ENCODE measurements around the gene AKR7A2. TPM values are rescaled to one million over a fixed set of nuclear protein-coding genes. Genes with fewer than 3 reads are reported as not detected.

Gene AKR7A2
- total RNA-seq, 1 donor from 2014 or later = 30.3 TPM

DNA sequence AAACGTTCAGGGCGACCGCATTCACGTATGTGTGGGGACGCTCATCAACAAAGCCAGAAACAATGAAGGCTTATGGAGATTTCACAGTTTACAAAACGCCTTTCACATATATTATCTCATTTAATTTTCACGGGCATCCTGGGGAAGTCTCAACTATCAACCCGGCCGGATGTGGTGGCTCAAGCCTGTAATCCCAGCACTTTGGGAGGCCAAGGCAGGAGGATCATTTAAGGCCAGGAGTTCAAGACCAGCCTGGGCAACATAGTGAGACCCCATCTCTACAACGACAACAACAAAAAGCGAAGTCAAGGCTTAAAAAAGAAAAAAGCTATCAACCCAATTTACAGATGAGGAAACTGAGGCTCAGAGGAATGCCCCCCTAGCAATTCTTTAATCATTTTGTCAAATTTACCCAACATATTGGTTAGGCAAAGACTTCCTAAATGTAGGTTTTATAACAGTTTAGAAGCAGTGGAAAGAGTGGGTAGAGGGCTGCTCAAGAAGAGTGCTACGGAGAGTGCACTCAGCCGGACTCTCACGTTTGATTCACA is 28.5 kb upstream of the AKR7A2 start:
- Histone ChIP-seq H3K4me1 (ENCODE audit: insufficient read depth, low read length) (peaks cover 16% of the 10 kb centered on the region), H3K27me3 (ENCODE audit: insufficient read depth, low read length) (no peaks in the 10 kb centered on the region), H3K9me3 (ENCODE audit: insufficient read depth, low read depth, low read length) (no peaks in the 10 kb centered on the region), H3K36me3 (ENCODE audit: insufficient read depth, low read length) (peaks cover 16% of the 10 kb centered on the region), H3K27ac (ENCODE audit: low read depth, low read length) (no peak overlapping the region), H4K20me1 (ENCODE audit: insufficient read depth, low read length) (peaks cover 79% of the 10 kb centered on the region), H2AFZ (ENCODE audit: low read depth, low read length) (no peak overlapping the region), H3K79me2 (ENCODE audit: insufficient read depth, low read length) (no peaks in the 10 kb centered on the region), H3K4me3 (ENCODE audit: insufficient read depth, low read depth, low read length) (no peak overlapping the region), H3K4me2 (ENCODE audit: low read length) (no peak overlapping the region), H3K9ac (ENCODE audit: low read length) (no peak overlapping the region)
- H3K4me1 Mint-ChIP-seq (ENCODE audit: low read depth, unreplicated experiment) = peaks cover 21% of the 10 kb centered on the region
- TF ChIP-seq, protein P1, sequence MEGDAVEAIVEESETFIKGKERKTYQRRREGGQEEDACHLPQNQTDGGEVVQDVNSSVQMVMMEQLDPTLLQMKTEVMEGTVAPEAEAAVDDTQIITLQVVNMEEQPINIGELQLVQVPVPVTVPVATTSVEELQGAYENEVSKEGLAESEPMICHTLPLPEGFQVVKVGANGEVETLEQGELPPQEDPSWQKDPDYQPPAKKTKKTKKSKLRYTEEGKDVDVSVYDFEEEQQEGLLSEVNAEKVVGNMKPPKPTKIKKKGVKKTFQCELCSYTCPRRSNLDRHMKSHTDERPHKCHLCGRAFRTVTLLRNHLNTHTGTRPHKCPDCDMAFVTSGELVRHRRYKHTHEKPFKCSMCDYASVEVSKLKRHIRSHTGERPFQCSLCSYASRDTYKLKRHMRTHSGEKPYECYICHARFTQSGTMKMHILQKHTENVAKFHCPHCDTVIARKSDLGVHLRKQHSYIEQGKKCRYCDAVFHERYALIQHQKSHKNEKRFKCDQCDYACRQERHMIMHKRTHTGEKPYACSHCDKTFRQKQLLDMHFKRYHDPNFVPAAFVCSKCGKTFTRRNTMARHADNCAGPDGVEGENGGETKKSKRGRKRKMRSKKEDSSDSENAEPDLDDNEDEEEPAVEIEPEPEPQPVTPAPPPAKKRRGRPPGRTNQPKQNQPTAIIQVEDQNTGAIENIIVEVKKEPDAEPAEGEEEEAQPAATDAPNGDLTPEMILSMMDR (IDR thresholded peaks at IDR 0.05; ENCODE audit: insufficient read depth, low read depth, low read length) = no peak
- no peak for TF ChIP-seq EZH2 (IDR thresholded peaks at IDR 0.05; ENCODE audit: insufficient read depth, low read length)
- H3K9me3 Mint-ChIP-seq (ENCODE audit: unreplicated experiment) = no peaks in the 10 kb centered on the region
- no peak for FAIRE-seq
- peak overlapping the region; percentile 34 for H3K27ac Mint-ChIP-seq (ENCODE audit: unreplicated experiment)
- peaks cover 17% of the 10 kb centered on the region for H3K36me3 Mint-ChIP-seq (ENCODE audit: low read depth, unreplicated experiment)
- DNase-seq (ENCODE audit: low read depth) = no peak
- H3K27me3 Mint-ChIP-seq (ENCODE audit: low read depth, unreplicated experiment) = no peaks in the 10 kb centered on the region
- no peak overlapping the region for H3K4me3 Mint-ChIP-seq (ENCODE audit: unreplicated experiment)

DNA sequence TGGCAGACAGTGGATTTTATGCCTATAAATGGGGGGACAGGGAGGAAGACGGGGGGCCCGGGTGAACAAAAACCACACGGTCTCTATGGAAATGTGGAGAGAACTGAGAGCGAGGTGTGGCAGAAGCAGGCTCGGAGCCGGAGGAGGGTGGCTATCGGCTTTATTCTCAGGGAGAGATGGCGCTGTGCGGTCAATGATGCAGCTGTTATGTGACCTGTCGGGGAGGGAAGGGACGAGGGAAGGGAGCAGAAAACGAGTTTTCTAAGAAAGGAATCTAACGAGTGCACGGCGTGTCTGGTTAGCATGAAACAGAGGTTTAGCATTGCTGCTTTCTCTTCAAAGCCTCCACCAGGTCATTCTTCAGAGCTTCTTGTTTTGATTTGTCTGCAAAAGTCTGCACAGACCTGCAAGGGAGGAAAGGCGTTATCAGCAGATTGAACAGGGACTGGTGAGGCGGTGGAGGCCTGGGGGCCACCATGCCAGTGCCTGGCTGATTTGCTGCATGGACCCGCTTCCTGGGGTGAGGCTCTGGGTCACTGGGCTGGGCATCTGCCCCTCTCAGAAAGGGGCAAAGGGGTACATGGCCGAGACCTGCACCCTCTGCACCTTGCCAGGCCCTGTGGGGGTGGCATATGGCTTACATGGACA is 27.4 kb upstream of the AKR7A2 start:
- no peaks in the 10 kb centered on the region for H3K27me3 ChIP-seq (ENCODE audit: insufficient read depth, low read length)
- no peak overlapping the region for H3K4me2 ChIP-seq (ENCODE audit: low read length)
- H3K36me3 Mint-ChIP-seq (ENCODE audit: low read depth, unreplicated experiment) = peaks cover 15% of the 10 kb centered on the region
- no peaks in the 10 kb centered on the region for H3K9me3 ChIP-seq (ENCODE audit: insufficient read depth, low read depth, low read length)
- H3K79me2 ChIP-seq (ENCODE audit: insufficient read depth, low read length) = no peaks in the 10 kb centered on the region
- H3K27ac ChIP-seq (ENCODE audit: low read depth, low read length) = no peak overlapping the region
- H3K4me3 ChIP-seq (ENCODE audit: insufficient read depth, low read depth, low read length) = no peak overlapping the region
- peaks cover 21% of the 10 kb centered on the region for H3K4me1 Mint-ChIP-seq (ENCODE audit: low read depth, unreplicated experiment)
- no peak overlapping the region for H3K9ac ChIP-seq (ENCODE audit: low read length)
- no peak overlapping the region for H3K27ac Mint-ChIP-seq (ENCODE audit: unreplicated experiment)
- FAIRE-seq (no peak), DNase-seq (ENCODE audit: low read depth) (no peak)
- TF ChIP-seq, protein P1 (IDR thresholded peaks at IDR 0.05; ENCODE audit: insufficient read depth, low read depth, low read length) = no peak
- no peak for TF ChIP-seq EZH2 (IDR thresholded peaks at IDR 0.05; ENCODE audit: insufficient read depth, low read length)
- peaks cover 14% of the 10 kb centered on the region for H3K36me3 ChIP-seq (ENCODE audit: insufficient read depth, low read length)
- H3K9me3 Mint-ChIP-seq (ENCODE audit: unreplicated experiment) = no peaks in the 10 kb centered on the region
- no peak overlapping the region for H3K4me3 Mint-ChIP-seq (ENCODE audit: unreplicated experiment)
- H3K4me1 ChIP-seq (ENCODE audit: insufficient read depth, low read length) = peaks cover 16% of the 10 kb centered on the region
- no peaks in the 10 kb centered on the region for H3K27me3 Mint-ChIP-seq (ENCODE audit: low read depth, unreplicated experiment)
- no peak overlapping the region for H2AFZ ChIP-seq (ENCODE audit: low read depth, low read length)
- peaks cover 71% of the 10 kb centered on the region for H4K20me1 ChIP-seq (ENCODE audit: insufficient read depth, low read length)

DNA sequence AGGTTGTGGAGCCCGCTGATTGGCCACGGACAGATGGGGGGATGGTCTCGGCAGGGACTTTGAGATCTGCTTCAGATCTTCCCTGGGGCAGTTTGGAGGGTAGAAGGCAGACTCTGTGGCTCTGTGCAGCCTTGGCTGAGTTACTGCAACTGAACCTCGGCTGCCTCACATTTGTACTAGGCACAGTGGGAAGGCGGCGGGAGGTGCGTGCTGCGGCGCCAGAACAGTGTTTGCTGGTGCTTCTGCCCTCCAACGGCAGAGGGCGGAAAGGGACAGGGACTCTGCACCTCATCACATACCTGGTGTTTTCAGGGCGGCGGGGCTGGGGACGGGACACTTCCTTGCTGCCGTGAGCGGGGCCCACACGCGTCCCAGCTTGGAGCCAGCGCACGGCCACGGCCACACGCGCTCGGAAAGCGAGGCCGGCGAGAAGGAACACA is 26.4 kb upstream of the AKR7A2 start:
- H3K36me3 Mint-ChIP-seq (ENCODE audit: low read depth, unreplicated experiment) = peaks cover 15% of the 10 kb centered on the region
- Histone ChIP-seq H3K4me3 (ENCODE audit: insufficient read depth, low read depth, low read length) (no peak overlapping the region), H4K20me1 (ENCODE audit: insufficient read depth, low read length) (peaks cover 70% of the 10 kb centered on the region), H3K9me3 (ENCODE audit: insufficient read depth, low read depth, low read length) (no peaks in the 10 kb centered on the region), H3K27ac (ENCODE audit: low read depth, low read length) (no peak overlapping the region), H3K79me2 (ENCODE audit: insufficient read depth, low read length) (no peaks in the 10 kb centered on the region), H3K9ac (ENCODE audit: low read length) (no peak overlapping the region), H3K27me3 (ENCODE audit: insufficient read depth, low read length) (no peaks in the 10 kb centered on the region), H3K4me2 (ENCODE audit: low read length) (no peak overlapping the region), H2AFZ (ENCODE audit: low read depth, low read length) (no peak overlapping the region), H3K36me3 (ENCODE audit: insufficient read depth, low read length) (peaks cover 10% of the 10 kb centered on the region), H3K4me1 (ENCODE audit: insufficient read depth, low read length) (peaks cover 16% of the 10 kb centered on the region)
- no peaks in the 10 kb centered on the region for H3K27me3 Mint-ChIP-seq (ENCODE audit: low read depth, unreplicated experiment)
- peak overlapping the region; percentile 72 for H3K27ac Mint-ChIP-seq (ENCODE audit: unreplicated experiment)
- no peak for TF ChIP-seq EZH2 (IDR thresholded peaks at IDR 0.05; ENCODE audit: insufficient read depth, low read length)
- no peak overlapping the region for H3K4me3 Mint-ChIP-seq (ENCODE audit: unreplicated experiment)
- FAIRE-seq (no peak), DNase-seq (ENCODE audit: low read depth) (no peak)
- no peaks in the 10 kb centered on the region for H3K9me3 Mint-ChIP-seq (ENCODE audit: unreplicated experiment)
- peaks cover 24% of the 10 kb centered on the region for H3K4me1 Mint-ChIP-seq (ENCODE audit: low read depth, unreplicated experiment)
